DMS 273 (cell line): ENCODE data around the gene IQGAP2.
"Not testable (repeated sequence)": the region's sequence is repeated elsewhere in the genome, so short reads cannot be mapped to it uniquely, and the experiment has no call there.

Source experiments
- DNase-seq: peaks from one replicate; lab custom pipeline; 2025; ENCODE audit not compliant: unreplicated experiment; lab: John Stamatoyannopoulos, UW

The IQGAP2 gene

DNA sequence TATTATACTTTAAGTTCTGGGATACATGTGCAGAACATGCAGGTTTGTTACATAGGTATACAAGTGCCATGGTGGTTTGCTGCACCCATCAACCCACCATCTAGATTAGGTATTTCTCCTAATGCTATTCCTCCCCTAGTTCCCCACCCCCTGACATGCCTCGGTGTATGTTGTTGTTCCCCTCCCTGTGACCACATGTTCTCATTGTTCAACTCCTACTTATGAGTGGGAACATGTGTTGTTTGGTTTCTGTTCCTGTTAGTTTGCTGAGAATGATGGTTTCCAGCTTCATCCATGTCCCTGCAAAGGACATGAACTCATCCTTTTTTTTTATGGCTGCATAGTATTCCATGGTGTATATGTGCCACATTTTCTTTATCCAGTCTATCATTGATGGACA is 200.9 kb downstream of the IQGAP2 start:
- DNase-seq: not testable (repeated sequence)

DNA sequence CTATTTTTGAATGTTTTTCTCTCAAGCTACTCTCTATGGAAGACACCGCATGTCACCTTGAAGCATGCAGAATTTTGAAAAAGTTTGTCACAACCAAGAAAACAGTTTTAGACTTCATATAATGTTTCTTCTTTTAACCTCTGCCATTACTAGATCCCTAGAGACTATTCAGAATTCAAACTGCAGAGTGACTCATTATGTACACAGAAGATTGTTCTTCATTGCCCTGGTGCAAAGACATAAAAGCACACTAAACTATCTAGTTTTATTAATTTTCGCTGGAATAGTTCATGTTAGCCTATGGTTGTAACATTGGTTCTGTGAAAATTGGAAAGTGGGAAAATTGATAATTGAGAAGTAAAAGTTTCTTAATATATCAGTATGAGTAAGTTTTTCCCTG is 201.8 kb downstream of the IQGAP2 start:
- no peak for DNase-seq

DNA sequence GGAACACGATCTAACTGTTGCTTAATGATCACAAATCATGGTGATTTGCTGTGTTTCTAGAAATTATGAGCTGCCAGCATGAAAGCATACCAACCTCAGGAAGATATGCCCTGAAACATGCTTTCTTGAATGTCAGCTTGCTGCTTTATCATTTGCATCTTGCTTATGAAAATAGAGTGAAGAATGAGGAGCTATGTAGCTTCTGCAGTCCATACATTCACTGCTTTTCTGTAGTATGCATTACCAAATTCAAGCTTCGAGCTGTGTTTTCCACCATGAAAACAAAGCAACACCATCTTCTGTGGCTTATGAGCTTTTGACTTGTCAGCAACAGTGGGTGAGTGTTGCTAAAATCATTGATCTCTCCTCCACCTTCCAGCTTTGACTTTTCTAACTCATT is 203.6 kb downstream of the IQGAP2 start:
- no peak for DNase-seq

DNA sequence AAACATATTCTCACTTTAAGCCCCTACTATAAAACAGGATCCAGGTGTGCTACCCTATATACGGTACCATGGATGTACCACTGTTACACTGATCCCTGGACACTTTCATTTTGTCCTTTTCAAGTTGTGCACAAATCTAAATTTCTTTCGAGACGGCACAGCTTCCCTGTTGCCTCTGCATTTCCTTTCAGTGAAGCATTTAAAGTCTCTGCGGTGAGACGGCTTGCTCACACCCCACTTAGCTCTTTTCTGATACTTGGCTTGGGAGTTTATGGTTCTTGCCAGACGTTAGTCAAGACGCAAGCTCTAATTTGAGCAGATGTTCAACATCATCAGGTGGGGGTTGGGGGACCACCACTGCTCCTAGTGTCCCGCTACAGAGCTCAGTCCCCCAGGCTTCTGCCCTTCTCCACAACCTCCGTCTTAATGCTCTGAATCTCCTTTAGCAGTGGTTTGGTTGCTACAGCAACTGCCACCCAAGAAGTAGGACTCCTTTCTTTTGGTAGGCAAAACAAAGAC is 204.3 kb downstream of the IQGAP2 start:
- no peak for DNase-seq

DNA sequence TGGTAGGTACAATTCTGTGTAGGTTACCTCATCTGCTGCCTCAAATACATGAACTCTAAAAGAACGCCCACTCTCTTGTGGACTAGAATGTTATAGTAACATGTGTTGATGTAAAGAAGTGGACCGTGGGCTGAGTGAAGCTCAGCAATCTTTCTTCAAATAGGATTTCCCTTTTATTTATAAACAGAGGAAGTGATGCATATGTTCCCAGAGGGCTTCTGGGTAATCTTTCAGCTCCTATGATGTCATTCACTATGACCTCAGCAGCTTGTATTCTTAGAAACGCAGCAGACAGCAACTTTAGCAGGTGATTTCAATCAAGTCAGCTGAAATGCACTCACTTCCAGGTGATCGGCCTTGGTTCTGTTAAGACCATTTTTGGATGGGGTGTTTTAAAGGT is 205.7 kb downstream of the IQGAP2 start:
- DNase-seq: no peak

DNA sequence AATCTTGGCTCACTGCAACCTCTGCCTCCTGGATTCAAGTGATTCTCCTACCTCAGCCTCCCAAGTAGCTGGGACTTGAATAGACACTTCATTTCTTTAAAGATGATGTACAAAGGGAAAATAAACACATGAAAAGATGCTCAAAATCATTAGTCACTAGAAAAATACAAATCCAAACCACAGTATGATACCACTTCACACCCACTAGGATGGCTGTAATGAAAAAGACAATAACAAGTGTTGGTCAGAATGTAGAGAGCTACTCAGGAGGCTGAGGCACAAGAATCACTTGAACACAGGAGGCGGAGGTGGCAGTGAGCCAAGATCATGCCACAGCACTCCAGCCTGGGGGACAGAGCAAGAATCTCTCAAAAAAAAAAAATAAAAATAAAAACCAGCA is 207.1 kb downstream of the IQGAP2 start:
- DNase-seq: no peak

DNA sequence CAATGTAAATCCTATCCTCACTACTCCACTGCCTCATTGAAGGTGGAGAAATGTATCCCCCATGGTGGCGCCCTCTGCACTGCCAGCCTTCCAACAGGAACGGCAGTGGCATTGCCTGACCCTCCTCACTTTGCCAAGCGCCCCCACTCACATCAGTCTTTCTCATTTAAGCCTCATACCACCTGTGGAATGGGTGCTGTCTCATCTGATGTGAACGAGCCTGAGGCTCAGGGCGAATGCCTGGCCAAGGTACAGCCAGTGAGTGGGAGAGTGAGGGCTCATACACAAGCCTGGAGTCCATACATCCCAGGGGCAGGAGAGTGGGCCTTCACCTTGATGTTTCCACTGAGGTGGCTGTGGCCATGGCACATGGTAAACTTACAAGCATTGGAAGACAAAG is 209.9 kb downstream of the IQGAP2 start:
- DNase-seq: no peak

DNA sequence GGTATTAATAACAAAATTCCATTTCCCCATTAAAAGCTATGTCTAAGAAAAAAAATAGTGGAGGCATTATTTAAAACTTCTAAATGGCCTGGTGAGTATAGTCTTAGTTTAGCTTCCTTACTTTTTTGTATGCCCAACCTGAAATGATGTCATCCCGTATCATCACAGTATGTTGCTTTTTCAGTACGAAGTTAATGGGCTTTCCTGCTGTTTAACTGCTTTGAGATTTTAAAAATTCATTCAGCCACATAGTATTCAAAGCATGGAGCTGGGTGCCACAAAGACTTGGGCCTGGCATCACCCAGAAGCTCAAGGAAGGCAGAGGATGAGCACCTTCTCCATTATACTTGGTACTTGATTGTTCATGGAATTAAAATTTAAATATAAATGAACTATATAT is 212.7 kb downstream of the IQGAP2 start:
- DNase-seq: no peak

DNA sequence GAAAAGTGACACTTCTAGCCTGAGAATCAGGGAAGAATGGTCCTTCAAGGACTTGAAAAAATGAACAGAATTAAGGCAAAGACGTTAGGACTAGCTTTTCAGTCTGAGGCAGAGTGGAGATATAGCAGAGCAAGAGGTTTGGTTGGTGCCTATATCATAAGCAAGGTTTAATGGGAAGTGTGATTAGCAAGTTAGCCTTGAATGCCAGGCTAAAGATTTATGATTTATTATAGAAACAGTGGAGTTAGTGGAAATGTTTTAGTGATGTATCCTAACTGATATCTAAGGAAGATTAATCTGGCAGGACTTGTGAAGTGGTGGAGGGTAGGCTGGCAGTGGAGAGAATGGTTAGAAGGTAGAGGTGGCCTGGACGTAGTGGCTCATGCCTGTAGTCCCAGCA is 213.1 kb downstream of the IQGAP2 start:
- no peak for DNase-seq

DNA sequence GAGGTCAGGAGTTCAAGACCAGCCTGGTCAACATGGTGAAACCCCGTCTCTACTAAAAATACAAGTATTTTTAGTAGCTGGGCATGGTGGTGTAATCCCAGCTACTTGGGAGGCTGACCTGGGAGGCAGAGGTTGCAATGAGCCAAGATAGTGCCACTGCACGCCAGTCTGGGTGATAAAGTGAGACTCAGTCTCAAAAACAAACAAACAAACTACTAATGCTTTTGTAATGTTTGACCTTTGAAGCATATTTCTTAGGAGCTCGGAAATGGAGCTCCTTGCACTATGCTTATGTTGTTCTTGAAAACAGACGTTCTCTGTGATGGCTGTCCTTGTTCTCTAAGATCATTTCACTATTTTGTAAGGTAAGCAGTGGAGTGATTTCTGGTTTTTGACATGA is 214.1 kb downstream of the IQGAP2 start:
- DNase-seq: no peak

DNA sequence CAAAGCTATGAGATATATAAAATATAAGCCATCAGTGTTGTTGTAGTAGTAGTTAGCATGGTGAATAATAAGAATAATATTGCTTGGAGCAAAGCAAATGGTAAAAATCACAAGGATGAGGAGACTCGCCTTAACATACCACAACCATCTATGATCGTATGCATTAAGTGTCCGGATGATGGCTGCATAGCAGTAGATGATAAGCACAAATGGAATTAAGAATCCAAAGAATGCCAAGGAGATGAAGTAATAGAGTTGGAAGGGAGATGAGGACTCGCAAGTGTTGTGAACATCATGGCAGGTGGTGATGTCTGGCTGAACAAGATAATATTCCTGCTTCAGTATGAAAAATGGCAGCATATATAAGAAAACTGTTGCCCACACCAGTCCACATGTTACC is 214.6 kb downstream of the IQGAP2 start:
- DNase-seq: no peak

DNA sequence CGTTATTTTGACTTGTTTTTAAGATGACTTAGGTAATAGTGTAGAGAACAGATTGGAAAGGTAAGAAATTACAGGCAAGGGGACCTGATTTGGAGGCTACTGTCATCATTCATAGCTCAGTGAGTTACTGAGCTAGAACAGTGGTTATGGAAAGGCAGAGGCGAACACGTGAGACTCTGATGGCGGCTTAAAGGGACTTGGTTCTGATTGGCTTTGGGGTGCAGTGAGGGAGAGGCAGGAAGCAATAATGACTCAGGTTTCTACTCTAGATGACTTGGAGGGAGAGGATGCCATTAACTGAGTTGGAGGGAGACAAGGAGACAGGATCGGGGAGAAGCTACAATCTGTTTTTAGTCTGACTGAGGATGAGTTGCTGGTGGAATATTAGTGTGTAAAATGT is 217.1 kb downstream of the IQGAP2 start:
- DNase-seq: no peak

DNA sequence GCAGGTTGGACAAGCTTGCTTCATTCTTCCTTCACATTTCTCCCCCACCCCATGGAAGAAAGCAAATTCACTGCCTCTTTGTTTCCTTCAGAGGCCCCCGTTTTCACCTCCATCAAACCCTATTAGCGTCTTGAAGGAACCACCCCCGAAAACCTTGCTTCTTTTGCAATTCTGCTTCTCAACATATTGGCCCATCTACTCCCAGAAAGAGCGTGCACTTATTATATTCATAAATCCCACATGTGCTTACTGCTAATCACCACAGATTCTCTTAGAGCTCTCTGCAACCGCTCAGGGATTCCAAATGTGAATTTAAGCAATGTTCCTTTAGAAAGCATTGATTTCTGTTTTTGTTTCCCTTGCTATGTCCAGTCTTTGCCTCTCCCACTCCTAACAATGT is 219.0 kb downstream of the IQGAP2 start:
- DNase-seq: no peak

DNA sequence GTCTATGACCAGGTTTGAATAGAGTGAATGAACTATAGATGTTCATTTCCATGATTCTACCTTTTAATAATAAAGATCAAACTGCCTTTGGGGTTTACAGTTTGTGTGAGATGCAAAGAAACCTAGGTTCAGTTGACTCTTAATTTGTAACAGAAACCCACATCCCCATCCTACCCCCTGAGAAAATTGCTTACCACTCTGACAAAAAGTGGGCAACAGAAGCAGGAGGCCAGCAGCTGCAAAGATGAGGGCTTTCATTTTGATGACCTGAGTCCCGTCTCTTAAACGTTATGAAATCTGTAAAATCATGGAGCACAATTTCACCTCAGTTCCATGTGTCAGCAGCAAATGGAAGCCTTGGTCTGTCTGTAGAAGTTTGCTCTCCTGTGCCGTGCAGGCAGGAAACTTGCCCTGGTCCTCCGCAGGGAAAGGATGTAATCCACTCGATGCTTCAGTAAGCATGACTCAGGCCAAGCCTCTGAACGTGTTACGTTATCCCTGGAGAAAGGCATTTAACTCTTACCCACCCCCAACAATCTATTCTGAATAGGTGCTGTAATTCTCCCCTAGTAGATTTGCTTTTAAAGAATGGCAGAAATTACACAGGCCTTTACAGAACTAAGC is 220.0 kb downstream of the IQGAP2 start, which contains the start of gene F2RL2:
Gene F2RL2, minus strand, starts transcription at position 431 of the 624 bp plus-strand sequence. Its CDS starts 173 bp downstream, at position 258.
- DNase-seq: no peak

DNA sequence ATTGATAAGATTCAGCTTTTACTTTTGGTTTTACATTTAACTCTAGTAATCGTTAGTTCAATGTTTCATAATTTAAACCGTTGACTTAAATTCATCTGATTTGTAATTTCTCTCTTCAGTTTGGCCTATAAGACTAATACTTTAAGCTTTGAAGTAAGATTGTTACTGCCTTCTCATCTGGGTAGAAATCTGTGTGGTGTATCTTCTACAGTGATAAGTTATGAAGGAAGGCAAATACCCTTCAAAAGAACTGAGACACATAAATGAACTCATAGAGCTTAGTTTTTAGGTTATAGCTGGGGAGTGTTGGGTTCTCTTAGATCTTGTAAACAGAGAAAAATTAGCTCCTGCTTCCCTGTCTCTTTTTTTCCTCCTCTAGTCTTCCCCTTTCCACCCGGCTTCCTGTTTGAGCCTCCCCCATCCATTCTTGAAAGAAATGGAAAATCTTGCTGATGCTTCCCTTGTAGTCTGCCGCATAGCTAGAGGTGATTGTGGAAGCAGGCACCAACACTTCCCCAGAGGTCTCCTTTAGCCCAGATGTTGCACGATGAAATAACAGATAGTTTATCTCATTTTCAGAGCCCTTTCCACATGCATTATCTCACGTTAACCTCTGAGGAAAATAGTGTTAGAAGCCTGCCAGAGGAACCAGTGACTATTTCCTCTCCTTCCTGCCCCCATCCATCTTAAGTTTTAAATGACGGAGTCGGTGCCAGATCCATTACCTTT is 222.2 kb downstream of the IQGAP2 start:
- DNase-seq: no peak

DNA sequence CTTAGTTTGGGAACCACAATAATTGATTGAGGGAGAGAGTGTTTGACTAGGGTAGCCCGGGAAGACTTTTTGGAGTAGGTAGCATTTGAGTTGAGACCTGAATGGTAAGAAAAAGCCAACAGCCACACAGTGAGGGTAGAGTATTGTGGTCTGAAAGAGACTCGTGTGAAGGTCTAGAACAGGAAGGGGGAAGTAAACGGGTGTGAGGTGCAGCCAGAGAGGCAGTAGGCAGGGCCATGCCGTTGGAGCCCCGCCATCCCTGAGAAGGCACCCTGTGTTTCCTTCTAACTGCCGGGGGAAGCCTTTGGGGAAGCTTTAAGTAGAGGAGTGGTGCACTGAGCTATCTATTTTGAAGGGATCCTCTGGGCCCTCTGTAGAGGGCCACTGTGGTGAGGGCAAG is 223.7 kb downstream of the IQGAP2 start:
- no peak for DNase-seq

DNA sequence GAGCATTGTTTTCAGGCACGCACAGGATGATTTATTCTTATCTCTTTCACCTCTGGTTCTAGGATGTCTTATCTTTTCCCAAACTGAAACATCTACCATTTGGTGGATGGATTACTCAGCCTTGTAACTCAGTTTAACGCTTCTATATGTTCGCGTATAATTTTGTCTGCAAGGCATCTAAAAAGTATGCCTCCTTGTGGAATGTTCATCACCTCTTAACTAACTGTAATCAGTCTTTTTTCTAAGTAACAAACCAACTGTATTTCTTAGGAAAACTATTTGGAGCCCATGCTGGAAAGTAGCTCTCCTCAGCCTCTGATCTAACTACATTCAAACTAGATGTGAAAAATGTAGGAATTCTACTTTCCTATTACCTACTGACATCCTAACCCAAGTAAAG is 231.6 kb downstream of the IQGAP2 start:
- DNase-seq: no peak

DNA sequence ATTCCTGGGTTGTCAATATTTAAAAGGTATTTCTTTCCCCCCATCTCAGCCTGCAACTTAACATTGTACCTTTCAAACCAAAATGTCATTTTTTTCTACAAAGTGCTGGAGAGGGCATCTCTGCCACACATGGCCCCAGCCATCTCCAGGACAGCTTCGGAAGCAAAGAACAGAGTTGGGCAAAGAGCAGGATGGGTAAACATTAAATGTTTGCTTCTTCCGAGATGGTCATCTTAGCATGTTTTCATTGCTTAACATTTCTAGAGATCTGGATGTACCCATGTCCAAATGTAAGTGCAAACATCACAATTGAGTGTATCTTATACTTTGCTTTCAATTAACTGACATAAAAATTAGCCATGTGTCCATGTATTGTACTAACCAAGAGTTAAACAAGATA is 234.4 kb downstream of the IQGAP2 start:
- DNase-seq: no peak

DNA sequence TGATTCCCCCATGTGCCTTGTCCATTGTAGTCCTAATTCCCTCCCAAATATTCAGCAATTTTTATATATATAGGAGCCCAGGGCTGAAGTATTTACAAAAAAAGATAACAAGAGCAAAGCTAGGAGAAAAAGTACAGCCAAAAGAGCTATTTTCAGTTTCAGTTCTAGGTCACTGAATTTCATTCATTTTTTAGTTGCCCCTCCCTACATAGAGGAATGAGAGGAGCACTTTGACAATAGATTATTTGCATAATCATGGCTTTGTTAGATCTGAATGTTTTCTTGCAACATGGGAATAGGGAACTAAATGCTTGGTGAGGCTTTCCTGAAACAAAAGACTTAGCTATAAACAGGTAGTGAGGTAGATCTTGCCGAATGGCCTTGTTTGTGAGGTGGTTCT is 235.4 kb downstream of the IQGAP2 start:
- no peak for DNase-seq

DNA sequence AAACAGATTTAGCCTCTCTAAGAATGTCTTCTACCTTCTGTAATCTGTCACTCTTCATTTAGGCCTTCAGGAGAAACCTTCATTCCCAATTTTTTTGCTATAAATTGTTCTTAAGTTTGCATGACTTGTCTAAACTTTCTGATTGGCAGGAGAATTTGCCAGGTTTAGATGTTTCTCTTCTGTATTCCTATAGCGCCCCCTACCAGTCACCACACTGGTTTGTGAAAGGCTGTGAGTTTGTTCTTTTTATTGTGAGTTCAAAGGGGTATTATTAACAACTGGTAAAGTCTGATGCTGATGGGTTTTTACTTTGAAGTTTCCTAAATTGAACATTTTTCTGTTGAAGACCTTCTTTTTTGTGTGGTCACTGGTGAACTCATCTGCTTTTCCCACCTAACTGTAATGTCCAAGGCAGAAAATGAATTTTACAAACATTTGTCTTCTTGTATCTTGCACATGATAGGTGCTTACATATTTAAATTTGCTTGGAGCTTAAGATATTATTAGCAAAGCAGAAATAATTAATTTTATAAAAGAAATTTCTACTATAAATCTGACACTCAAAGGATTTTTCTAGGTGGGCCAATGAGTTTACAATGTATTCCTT is 238.5 kb downstream of the IQGAP2 start:
- peak; percentile 82 for DNase-seq

DNA sequence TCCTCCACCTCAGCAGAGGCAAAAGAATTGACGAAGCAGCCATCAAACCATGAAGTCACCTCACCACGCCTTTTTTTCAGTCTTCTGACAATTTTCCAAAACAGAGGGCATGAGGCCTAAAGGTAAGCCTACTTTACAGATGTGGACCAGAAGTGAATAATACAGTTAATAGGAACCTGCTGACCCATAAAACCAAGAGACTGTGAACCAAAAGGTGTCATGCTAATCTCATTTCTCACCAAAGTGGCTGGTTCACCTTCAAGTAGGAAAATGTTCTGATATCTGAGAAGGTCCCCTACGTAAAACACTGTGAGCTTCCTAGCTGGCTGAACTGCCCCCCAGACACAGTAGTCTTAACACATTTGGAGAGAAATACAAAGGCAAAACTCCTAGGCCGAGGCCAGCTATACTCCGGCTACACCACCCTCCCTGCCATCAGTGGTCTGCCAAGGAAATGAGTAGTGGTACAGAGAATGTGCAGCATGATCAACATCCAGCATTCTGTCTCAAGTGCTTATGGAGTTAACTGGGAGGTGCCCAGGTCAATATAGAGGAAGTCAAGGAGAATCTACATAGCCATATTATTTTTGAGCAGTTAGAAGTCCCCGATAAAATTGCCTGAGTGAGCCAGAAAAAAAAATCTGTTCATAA is 239.4 kb downstream of the IQGAP2 start:
- DNase-seq: no peak

DNA sequence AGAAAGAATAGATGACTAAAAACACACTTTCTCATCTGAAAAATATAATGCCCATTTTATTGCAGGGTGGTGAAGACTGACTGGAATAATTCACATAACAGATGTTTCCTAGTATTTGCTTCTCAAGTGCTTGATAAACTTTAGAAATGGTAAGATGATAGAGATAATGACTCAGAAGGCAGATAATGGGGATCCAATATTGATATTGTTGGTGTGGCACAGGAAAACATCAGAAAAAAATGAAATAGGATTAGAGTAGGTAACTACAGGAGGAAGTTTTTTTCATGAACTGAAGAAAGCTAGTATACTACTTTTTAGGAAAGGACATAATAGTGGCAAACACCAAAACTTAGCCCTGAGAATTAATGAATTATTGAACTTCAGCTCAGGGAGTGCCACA is 240.3 kb downstream of the IQGAP2 start:
- DNase-seq: no peak
